HepG2 (cell line): ENCODE measurements around the gene HIC1. TPM values are rescaled to one million over a fixed set of nuclear protein-coding genes. Genes with fewer than 3 reads are reported as not detected.
A peak's percentile ranks its signal among the peaks of the same experiment; 100 is the strongest.

ENCODE experiments used
- NCOA2 ChIP-seq: sonication (generic); formaldehyde crosslinking; IDR thresholded peaks from 2 replicates; pipeline ENCODE4 v1.8.0; 2022; ENCODE audit warnings: inconsistent platforms
- PRPF4 ChIP-seq: fragments of 200-400 bp; formaldehyde crosslinking; IDR thresholded peaks from 2 replicates; pipeline ENCODE4 v1.6.1; 2016; ENCODE audit warnings: low read length, low read depth; ENCODE audit not compliant: poor library complexity, severe bottlenecking
- RARA ChIP-seq: IDR thresholded peaks from 2 replicates; pipeline ENCODE4 v1.6.1; 2016; ENCODE audit warnings: missing genetic modification reagents, missing compliant biosample characterization
- RFX5 ChIP-seq: IDR thresholded peaks from 2 replicates; pipeline ENCODE4 v1.6.1; 2011; ENCODE audit warnings: low read depth, low read length, improper control_type of control experiment
- SMAD3 ChIP-seq: sonication (generic); formaldehyde crosslinking; IDR thresholded peaks from 2 replicates; pipeline ENCODE4 v1.4.0; 2020; ENCODE audit warnings: missing genetic modification reagents
- SOX13 ChIP-seq, 3 experiments: fragments of 450-650 bp in 1 of 3; sonication (generic) in 1 of 3; formaldehyde crosslinking in 1 of 3; IDR thresholded peaks in 2 of 3; conservative IDR thresholded peaks in 1 of 3; 2 replicates each; pipeline versions ENCODE4 v1.5.0 to v1.6.1; 2016 to 2020; ENCODE audit warnings: antibody characterized with exemption in 1 of 3, mild to moderate bottlenecking in 1 of 3, missing compliant biosample characterization in 1 of 3, missing genetic modification reagents in 1 of 3, moderate library complexity in 1 of 3
- THAP11 ChIP-seq: IDR thresholded peaks from 2 replicates; pipeline ENCODE4 v1.6.1; 2016; ENCODE audit warnings: missing biosample characterization, missing genetic modification reagents
- ZBTB42 ChIP-seq: sonication (generic); formaldehyde crosslinking; IDR thresholded peaks from 2 replicates; pipeline ENCODE4 v1.5.0; 2020; ENCODE audit warnings: mild to moderate bottlenecking, missing genetic modification reagents
- ZNF567 ChIP-seq: sonication (generic); formaldehyde crosslinking; IDR thresholded peaks from 2 replicates; pipeline ENCODE4 v1.8.1; 2023; ENCODE audit warnings: mild to moderate bottlenecking, missing genetic modification reagents, borderline replicate concordance
- ZNF703 ChIP-seq: sonication (generic); formaldehyde crosslinking; IDR thresholded peaks from 2 replicates; pipeline ENCODE4 v1.5.1; 2020; ENCODE audit warnings: missing genetic modification reagents, mild to moderate bottlenecking, moderate library complexity, borderline replicate concordance
- ZNF772 ChIP-seq: sonication (generic); formaldehyde crosslinking; IDR thresholded peaks from 2 replicates; pipeline ENCODE4 v1.5.0; 2020; ENCODE audit warnings: mild to moderate bottlenecking, missing genetic modification reagents
- polyA plus RNA-seq, 8 experiments: library from polyadenylated mRNA; depleted of rRNA in 3 of 8; stranded (reverse) in 7 of 8; unstranded in 1 of 8; fragments of >200 nt; fragmentation: Illumina TruSeq in 4 of 8; extraction: Trizol in 4 of 8; gene quantifications; 2 replicates each; pipeline versions ENCODE4 v1.2.1 to v1.2.3, GENCODE V29; 2011 to 2016; ENCODE audit warnings: low read depth in 4 of 8, missing spikeins in 1 of 8, mixed read lengths in 1 of 8; ENCODE audit not compliant: insufficient read depth in 1 of 8
- total RNA-seq, 5 experiments: library from RNA; depleted of rRNA; stranded (reverse); fragments of >200 nt; fragmentation: Illumina TruSeq; extraction: Trizol; gene quantifications; 2 replicates each; pipeline ENCODE4 v1.2.3, GENCODE V29; 2016; ENCODE audit warnings: low read depth in 1 of 5
- TF ChIP-seq, protein P1 (sequence below): sonication (generic); formaldehyde crosslinking; conservative IDR thresholded peaks from 2 replicates; pipeline ENCODE4 v1.5.0; 2020; ENCODE audit warnings: missing genetic modification reagents
- TF ChIP-seq, protein P2 (sequence below): sonication (generic); formaldehyde crosslinking; IDR thresholded peaks from 2 replicates; pipeline ENCODE4 v1.5.0; 2020; ENCODE audit warnings: mild to moderate bottlenecking, missing genetic modification reagents, borderline replicate concordance
- TF ChIP-seq, protein P3 (sequence below): IDR thresholded peaks from 2 replicates; pipeline ENCODE4 v1.6.1; 2012; ENCODE audit warnings: low read depth, low read length, improper control_type of control experiment

The HIC1 gene
- total and polyA plus RNA-seq, 2 of the 13 experiments (the other 11 are each of a cell fraction or from before 2014, with no cell fraction given) = 0.04 to 0.31 TPM

DNA sequence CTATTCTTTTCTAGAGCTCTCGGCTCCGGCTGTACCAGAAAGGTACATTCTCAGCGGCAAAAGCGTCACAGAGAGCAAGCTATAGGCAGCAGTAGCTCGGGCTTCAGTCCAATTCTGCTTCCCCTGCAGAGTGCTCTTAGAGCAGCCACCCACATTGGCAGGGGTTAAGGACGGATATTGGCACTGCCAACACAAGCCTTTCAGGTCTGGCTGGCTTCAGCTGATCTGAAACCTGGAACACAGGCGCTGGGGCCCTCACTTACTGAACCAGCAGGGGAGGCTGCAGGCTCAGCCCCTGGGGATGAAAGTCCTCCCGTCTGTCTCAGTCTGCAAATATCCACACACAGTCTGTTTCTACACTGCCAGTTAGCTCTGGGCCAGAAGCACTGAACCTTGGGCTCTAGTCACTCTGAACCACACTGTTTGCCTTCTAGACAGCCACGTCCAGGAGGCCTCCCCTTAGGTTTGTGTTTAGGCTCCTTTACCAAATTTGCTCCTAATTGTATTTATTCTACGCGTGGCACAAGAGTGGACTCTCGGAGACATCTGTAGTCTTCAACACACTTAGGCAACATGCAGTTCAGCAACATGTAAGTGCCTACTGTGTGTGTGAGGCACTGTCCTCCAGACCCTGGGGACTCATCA, 40.1 kb downstream of the HIC1 start (continued):
- 0 out of 2 replicates have a peak, but pooled peaks have one; percentile 34 for TF ChIP-seq ZNF567
- peak; percentile 29; the same call in 1 of the 2 replicates for TF ChIP-seq ZNF772 (CRISPR knock-in tag)
- no peak for TF ChIP-seq RFX5
- TF ChIP-seq PRPF4 = no peak
- TF ChIP-seq, protein P1, sequence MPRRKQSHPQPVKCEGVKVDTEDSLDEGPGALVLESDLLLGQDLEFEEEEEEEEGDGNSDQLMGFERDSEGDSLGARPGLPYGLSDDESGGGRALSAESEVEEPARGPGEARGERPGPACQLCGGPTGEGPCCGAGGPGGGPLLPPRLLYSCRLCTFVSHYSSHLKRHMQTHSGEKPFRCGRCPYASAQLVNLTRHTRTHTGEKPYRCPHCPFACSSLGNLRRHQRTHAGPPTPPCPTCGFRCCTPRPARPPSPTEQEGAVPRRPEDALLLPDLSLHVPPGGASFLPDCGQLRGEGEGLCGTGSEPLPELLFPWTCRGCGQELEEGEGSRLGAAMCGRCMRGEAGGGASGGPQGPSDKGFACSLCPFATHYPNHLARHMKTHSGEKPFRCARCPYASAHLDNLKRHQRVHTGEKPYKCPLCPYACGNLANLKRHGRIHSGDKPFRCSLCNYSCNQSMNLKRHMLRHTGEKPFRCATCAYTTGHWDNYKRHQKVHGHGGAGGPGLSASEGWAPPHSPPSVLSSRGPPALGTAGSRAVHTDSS (CRISPR knock-in tag) = no peak
- TF ChIP-seq, protein P2, sequence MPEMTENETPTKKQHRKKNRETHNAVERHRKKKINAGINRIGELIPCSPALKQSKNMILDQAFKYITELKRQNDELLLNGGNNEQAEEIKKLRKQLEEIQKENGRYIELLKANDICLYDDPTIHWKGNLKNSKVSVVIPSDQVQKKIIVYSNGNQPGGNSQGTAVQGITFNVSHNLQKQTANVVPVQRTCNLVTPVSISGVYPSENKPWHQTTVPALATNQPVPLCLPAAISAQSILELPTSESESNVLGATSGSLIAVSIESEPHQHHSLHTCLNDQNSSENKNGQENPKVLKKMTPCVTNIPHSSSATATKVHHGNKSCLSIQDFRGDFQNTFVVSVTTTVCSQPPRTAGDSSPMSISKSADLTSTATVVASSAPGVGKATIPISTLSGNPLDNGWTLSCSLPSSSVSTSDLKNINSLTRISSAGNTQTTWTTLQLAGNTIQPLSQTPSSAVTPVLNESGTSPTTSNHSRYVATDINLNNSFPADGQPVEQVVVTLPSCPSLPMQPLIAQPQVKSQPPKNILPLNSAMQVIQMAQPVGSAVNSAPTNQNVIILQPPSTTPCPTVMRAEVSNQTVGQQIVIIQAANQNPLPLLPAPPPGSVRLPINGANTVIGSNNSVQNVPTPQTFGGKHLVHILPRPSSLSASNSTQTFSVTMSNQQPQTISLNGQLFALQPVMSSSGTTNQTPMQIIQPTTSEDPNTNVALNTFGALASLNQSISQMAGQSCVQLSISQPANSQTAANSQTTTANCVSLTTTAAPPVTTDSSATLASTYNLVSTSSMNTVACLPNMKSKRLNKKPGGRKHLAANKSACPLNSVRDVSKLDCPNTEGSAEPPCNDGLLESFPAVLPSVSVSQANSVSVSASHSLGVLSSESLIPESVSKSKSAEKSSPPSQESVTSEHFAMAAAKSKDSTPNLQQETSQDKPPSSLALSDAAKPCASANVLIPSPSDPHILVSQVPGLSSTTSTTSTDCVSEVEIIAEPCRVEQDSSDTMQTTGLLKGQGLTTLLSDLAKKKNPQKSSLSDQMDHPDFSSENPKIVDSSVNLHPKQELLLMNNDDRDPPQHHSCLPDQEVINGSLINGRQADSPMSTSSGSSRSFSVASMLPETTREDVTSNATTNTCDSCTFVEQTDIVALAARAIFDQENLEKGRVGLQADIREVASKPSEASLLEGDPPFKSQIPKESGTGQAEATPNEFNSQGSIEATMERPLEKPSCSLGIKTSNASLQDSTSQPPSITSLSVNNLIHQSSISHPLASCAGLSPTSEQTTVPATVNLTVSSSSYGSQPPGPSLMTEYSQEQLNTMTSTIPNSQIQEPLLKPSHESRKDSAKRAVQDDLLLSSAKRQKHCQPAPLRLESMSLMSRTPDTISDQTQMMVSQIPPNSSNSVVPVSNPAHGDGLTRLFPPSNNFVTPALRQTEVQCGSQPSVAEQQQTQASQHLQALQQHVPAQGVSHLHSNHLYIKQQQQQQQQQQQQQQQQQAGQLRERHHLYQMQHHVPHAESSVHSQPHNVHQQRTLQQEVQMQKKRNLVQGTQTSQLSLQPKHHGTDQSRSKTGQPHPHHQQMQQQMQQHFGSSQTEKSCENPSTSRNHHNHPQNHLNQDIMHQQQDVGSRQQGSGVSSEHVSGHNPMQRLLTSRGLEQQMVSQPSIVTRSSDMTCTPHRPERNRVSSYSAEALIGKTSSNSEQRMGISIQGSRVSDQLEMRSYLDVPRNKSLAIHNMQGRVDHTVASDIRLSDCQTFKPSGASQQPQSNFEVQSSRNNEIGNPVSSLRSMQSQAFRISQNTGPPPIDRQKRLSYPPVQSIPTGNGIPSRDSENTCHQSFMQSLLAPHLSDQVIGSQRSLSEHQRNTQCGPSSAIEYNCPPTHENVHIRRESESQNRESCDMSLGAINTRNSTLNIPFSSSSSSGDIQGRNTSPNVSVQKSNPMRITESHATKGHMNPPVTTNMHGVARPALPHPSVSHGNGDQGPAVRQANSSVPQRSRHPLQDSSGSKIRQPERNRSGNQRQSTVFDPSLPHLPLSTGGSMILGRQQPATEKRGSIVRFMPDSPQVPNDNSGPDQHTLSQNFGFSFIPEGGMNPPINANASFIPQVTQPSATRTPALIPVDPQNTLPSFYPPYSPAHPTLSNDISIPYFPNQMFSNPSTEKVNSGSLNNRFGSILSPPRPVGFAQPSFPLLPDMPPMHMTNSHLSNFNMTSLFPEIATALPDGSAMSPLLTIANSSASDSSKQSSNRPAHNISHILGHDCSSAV (CRISPR knock-in tag) = no peak
- peak; percentile 53; the same call in 1 of the 2 replicates for TF ChIP-seq RARA (CRISPR knock-in tag)
- no peak for TF ChIP-seq SOX13 (IDR thresholded peaks at IDR 0.05)
- peak in 1 of 2 experiments; percentile 35; a peak in 1 of 4 replicates for TF ChIP-seq SOX13 (CRISPR knock-in tag; conservative IDR thresholded peaks at IDR 0.05 in 1 of 2, IDR thresholded peaks at IDR 0.05 in 1 of 2)
- 0 out of 2 replicates have a peak, but pooled peaks have one; percentile 36 for TF ChIP-seq NCOA2 (CRISPR knock-in tag)
- TF ChIP-seq SMAD3 (CRISPR knock-in tag) = peak; percentile 83; the same call in 1 of the 2 replicates
- TF ChIP-seq ZNF703 (CRISPR knock-in tag) = no peak
- TF ChIP-seq THAP11 (CRISPR knock-in tag) = peak; percentile 49; the same call in 1 of the 2 replicates
- no peak for TF ChIP-seq ZBTB42 (CRISPR knock-in tag)
- TF ChIP-seq, protein P3, sequence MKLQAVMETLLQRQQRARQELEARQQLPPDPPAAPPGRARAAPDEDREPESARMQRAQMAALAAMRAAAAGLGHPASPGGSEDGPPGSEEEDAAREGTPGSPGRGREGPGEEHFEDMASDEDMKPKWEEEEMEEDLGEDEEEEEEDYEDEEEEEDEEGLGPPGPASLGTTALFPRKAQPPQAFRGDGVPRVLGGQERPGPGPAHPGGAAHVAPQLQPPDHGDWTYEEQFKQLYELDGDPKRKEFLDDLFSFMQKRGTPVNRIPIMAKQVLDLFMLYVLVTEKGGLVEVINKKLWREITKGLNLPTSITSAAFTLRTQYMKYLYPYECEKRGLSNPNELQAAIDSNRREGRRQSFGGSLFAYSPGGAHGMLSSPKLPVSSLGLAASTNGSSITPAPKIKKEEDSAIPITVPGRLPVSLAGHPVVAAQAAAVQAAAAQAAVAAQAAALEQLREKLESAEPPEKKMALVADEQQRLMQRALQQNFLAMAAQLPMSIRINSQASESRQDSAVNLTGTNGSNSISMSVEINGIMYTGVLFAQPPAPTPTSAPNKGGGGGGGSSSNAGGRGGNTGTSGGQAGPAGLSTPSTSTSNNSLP = no peak
